H1 (cell line): ENCODE measurements around the gene HBEGF. TPM values are rescaled to one million over a fixed set of nuclear protein-coding genes. Genes with fewer than 3 reads are reported as not detected.

Experiments
- CTCF ChIA-PET: fragments of 300-600 bp; sonication (Branson Sonifier 250); formaldehyde crosslinking; loops from one replicate; lab custom pipeline; 2021; ENCODE audit not compliant: partially characterized antibody; lab: Charles Lee
- POLR2A ChIA-PET: fragments of 300-600 bp; sonication (Branson Sonifier 250); formaldehyde crosslinking; loops from one replicate; lab custom pipeline; 2021; ENCODE audit warnings: inconsistent platforms; ENCODE audit not compliant: partially characterized antibody; lab: Charles Lee
- DNase-seq, 2 experiments: peaks; one replicate each; pipeline versions ENCODE4 v3.0.0 to v3.0.0-alpha.2; 2010 to 2022; ENCODE audit warnings: low spot score in 2 of 2, low read depth in 1 of 2, mixed read lengths in 1 of 2
- FAIRE-seq: peaks from 2 replicates; lab custom pipeline; 2011; peaks lifted over from hg19 to GRCh38; lab: Jason Lieb, UNC
- H2AFZ ChIP-seq: 2 replicates; pipeline ENCODE4 v1.8.1; 2012; ENCODE audit warnings: low read length, inconsistent platforms
- H2AK5ac ChIP-seq: 2 replicates; pipeline ENCODE4 v1.6.1; 2013; ENCODE audit warnings: low read depth, low read length
- H2BK120ac ChIP-seq: replicated peaks from 2 replicates; pipeline ENCODE3; 2013; ENCODE audit warnings: low read depth, low read length, inconsistent platforms
- H2BK12ac ChIP-seq: 2 replicates; pipeline ENCODE4 v1.6.1; 2013; ENCODE audit warnings: low read depth, low read length
- H2BK15ac ChIP-seq: 2 replicates; pipeline ENCODE4 v1.6.1; 2013; ENCODE audit warnings: low read length
- H2BK20ac ChIP-seq: 2 replicates; pipeline ENCODE4 v1.6.1; 2013; ENCODE audit warnings: low read length
- H2BK5ac ChIP-seq: 2 replicates; pipeline ENCODE4 v1.6.1; 2013; ENCODE audit warnings: low read depth, low read length
- H3K14ac ChIP-seq: 2 replicates; pipeline ENCODE4 v1.6.1; 2013; ENCODE audit warnings: inconsistent platforms; ENCODE audit not compliant: insufficient read length
- H3K18ac ChIP-seq: 2 replicates; pipeline ENCODE4 v1.6.1; 2013; ENCODE audit warnings: low read length; ENCODE audit errors: extremely low read depth
- H3K23ac ChIP-seq: 2 replicates; pipeline ENCODE4 v1.6.1; 2013; ENCODE audit warnings: inconsistent platforms; ENCODE audit not compliant: insufficient read length
- H3K23me2 ChIP-seq: 2 replicates; pipeline ENCODE4 v1.6.1; 2013; ENCODE audit warnings: low read depth, low read length
- H3K27ac ChIP-seq: 2 replicates; pipeline ENCODE4 v1.6.1; 2011; ENCODE audit warnings: low read depth, low read length, inconsistent platforms
- H3K27me3 ChIP-seq, 4 experiments: replicated peaks in 1 of 4; 1 replicate in 1 of 4; 2 replicates in 3 of 4; pipeline versions ENCODE4 v1.6.1 to v1.8.1; 2011 to 2013; ENCODE audit warnings: low read length in 3 of 4, mild to moderate bottlenecking in 3 of 4, inconsistent platforms in 2 of 4, mixed read lengths in 2 of 4, moderate library complexity in 1 of 4; ENCODE audit not compliant: control insufficient read depth in 3 of 4, insufficient read depth in 3 of 4; ENCODE audit errors: extremely low read depth in 1 of 4
- H3K36me3 ChIP-seq, 4 experiments: 2 replicates each; pipeline versions ENCODE4 v1.6.1 to v1.8.1; 2011 to 2013; ENCODE audit warnings: mild to moderate bottlenecking in 4 of 4, low read length in 3 of 4, moderate library complexity in 2 of 4, control low read depth in 1 of 4, inconsistent platforms in 1 of 4; ENCODE audit not compliant: insufficient read depth in 4 of 4, control insufficient read depth in 2 of 4
- H3K4ac ChIP-seq: replicated peaks from 2 replicates; pipeline ENCODE3; 2013; ENCODE audit warnings: low read length, low read depth, mixed read lengths, inconsistent platforms; ENCODE audit not compliant: insufficient read length
- H3K4me1 ChIP-seq, 4 experiments: replicated peaks in 1 of 4; 1 replicate in 1 of 4; 2 replicates in 3 of 4; pipeline versions ENCODE4 v1.6.1 to v1.8.1; 2011 to 2013; ENCODE audit warnings: low read length in 3 of 4, inconsistent platforms in 2 of 4, mixed read lengths in 1 of 4; ENCODE audit not compliant: insufficient read depth in 4 of 4, control insufficient read depth in 3 of 4
- H3K4me2 ChIP-seq, 2 experiments: 2 replicates each; pipeline versions ENCODE4 v1.6.1 to v1.8.1; 2011 to 2013; ENCODE audit warnings: low read depth in 2 of 2, low read length in 2 of 2, control low read depth in 1 of 2, inconsistent platforms in 1 of 2, mild to moderate bottlenecking in 1 of 2; ENCODE audit not compliant: insufficient read depth in 1 of 2
- H3K4me3 ChIP-seq, 4 experiments: fragments of 200-600, 300-600 bp in 1 of 4; sonication (generic), shearing (Covaris generic), sonication (Bioruptor Twin) in 1 of 4; 2 replicates each; pipeline versions ENCODE4 v1.5.1 to v1.8.1; 2011 to 2016; ENCODE audit warnings: low read length in 4 of 4, low read depth in 3 of 4, control low read depth in 2 of 4, inconsistent platforms in 2 of 4, mild to moderate bottlenecking in 2 of 4, mixed read lengths in 1 of 4, moderate library complexity in 1 of 4; ENCODE audit not compliant: insufficient read depth in 2 of 4; ENCODE audit errors: extremely low read depth in 1 of 4
- H3K56ac ChIP-seq: replicated peaks from 2 replicates; pipeline ENCODE3; 2013; ENCODE audit warnings: low read depth, mild to moderate bottlenecking, mixed read lengths, low read length, inconsistent platforms; ENCODE audit not compliant: insufficient read length
- H3K79me1 ChIP-seq: 2 replicates; pipeline ENCODE4 v1.6.1; 2013; ENCODE audit warnings: low read depth, low read length, control low read depth
- H3K79me2 ChIP-seq, 2 experiments: 2 replicates each; pipeline versions ENCODE4 v1.6.1 to v1.8.1; 2012 to 2013; ENCODE audit warnings: low read length in 2 of 2, mild to moderate bottlenecking in 2 of 2, inconsistent platforms in 1 of 2; ENCODE audit not compliant: insufficient read depth in 2 of 2, control insufficient read depth in 1 of 2
- H3K9ac ChIP-seq, 4 experiments: replicated peaks in 1 of 4; 1 replicate in 1 of 4; 2 replicates in 3 of 4; pipeline versions ENCODE4 v1.6.1 to v1.8.1; 2011 to 2013; ENCODE audit warnings: low read depth in 3 of 4, low read length in 3 of 4, control low read depth in 2 of 4, mild to moderate bottlenecking in 2 of 4, moderate library complexity in 2 of 4, inconsistent platforms in 1 of 4; ENCODE audit errors: extremely low read depth in 1 of 4
- H3K9me3 ChIP-seq, 2 experiments: 2 replicates each; pipeline versions ENCODE4 v1.6.1 to v1.8.1; 2012 to 2013; ENCODE audit warnings: mild to moderate bottlenecking in 2 of 2, moderate library complexity in 2 of 2, control low read depth in 1 of 2, inconsistent platforms in 1 of 2, low read depth in 1 of 2, low read length in 1 of 2, mixed read lengths in 1 of 2; ENCODE audit not compliant: insufficient read depth in 2 of 2
- H4K20me1 ChIP-seq, 2 experiments: replicated peaks in 1 of 2; 2 replicates each; pipeline versions ENCODE3 to v1.8.1; 2011 to 2013; ENCODE audit warnings: inconsistent platforms in 2 of 2, low read length in 2 of 2, mild to moderate bottlenecking in 1 of 2; ENCODE audit not compliant: insufficient read depth in 2 of 2, control insufficient read depth in 1 of 2
- H4K5ac ChIP-seq: 2 replicates; pipeline ENCODE4 v1.6.1; 2013; ENCODE audit warnings: low read length, low read depth, mixed read lengths, inconsistent platforms; ENCODE audit not compliant: insufficient read length
- H4K8ac ChIP-seq: 2 replicates; pipeline ENCODE4 v1.8.0; 2013; ENCODE audit warnings: mild to moderate bottlenecking, moderate library complexity, low read length, inconsistent platforms; ENCODE audit not compliant: insufficient read depth; ENCODE audit errors: extremely low read depth
- H4K91ac ChIP-seq: replicated peaks from 2 replicates; pipeline ENCODE3; 2013; ENCODE audit warnings: low read length, mixed read lengths, inconsistent platforms; ENCODE audit not compliant: insufficient read length
- CBX8 ChIP-seq: fragments of 300-800, 300-1000 bp; sonication (generic); IDR thresholded peaks from 2 replicates; pipeline ENCODE4 v1.7.1; 2016; ENCODE audit warnings: low read depth, low read length, borderline replicate concordance
- CHD1 ChIP-seq: IDR thresholded peaks from 2 replicates; pipeline ENCODE4 v1.6.1; 2012; ENCODE audit warnings: low read depth, low read length, improper control_type of control experiment
- CHD2 ChIP-seq: IDR thresholded peaks from 2 replicates; pipeline ENCODE4 v1.6.1; 2012; ENCODE audit warnings: low read length, improper control_type of control experiment
- CREB1 ChIP-seq: IDR thresholded peaks from 2 replicates; pipeline ENCODE4 v1.6.1; 2012; ENCODE audit warnings: inconsistent platforms
- EZH2 ChIP-seq: fragments of 200-600 bp; sonication (generic); IDR thresholded peaks from 2 replicates; pipeline ENCODE4 v1.7.1; 2012; ENCODE audit warnings: low read depth, mild to moderate bottlenecking, moderate library complexity, low read length, inconsistent platforms; ENCODE audit not compliant: severe bottlenecking
- GABPA ChIP-seq: IDR thresholded peaks from 2 replicates; pipeline ENCODE4 v1.6.1; 2011; ENCODE audit warnings: mild to moderate bottlenecking, low read length, moderate library complexity, borderline replicate concordance; ENCODE audit not compliant: insufficient read depth
- GTF2F1 ChIP-seq: IDR thresholded peaks from 2 replicates; pipeline ENCODE4 v1.6.1; 2012; ENCODE audit warnings: low read depth, low read length, improper control_type of control experiment, borderline replicate concordance
- JUND ChIP-seq: IDR thresholded peaks from 2 replicates; pipeline ENCODE4 v1.6.1; 2011; ENCODE audit warnings: mild to moderate bottlenecking, improper control_type of control experiment, low read length
- MAFK ChIP-seq: IDR thresholded peaks from 2 replicates; pipeline ENCODE4 v1.6.1; 2012; ENCODE audit warnings: low read depth, mild to moderate bottlenecking, improper control_type of control experiment, low read length
- POLR2A ChIP-seq, 2 experiments: IDR thresholded peaks; 1 replicate in 1 of 2; 2 replicates in 1 of 2; pipeline ENCODE4 v1.6.1; 2011; ENCODE audit warnings: low read depth in 2 of 2, low read length in 2 of 2, mild to moderate bottlenecking in 2 of 2; ENCODE audit errors: control extremely low read depth in 1 of 2
- RAD21 ChIP-seq, 2 experiments: IDR thresholded peaks in 1 of 2; conservative IDR thresholded peaks in 1 of 2; 2 replicates each; pipeline ENCODE4 v1.6.1; 2011; ENCODE audit warnings: low read depth in 2 of 2, low read length in 2 of 2, improper control_type of control experiment in 1 of 2, inconsistent platforms in 1 of 2, mild to moderate bottlenecking in 1 of 2, moderate library complexity in 1 of 2
- RXRA ChIP-seq: IDR thresholded peaks from 2 replicates; pipeline ENCODE4 v1.6.1; 2011; ENCODE audit warnings: low read depth, mild to moderate bottlenecking, low read length, moderate library complexity; ENCODE audit not compliant: insufficient read depth
- TCF12 ChIP-seq: IDR thresholded peaks from 2 replicates; pipeline ENCODE4 v1.6.1; 2011; ENCODE audit warnings: low read depth, mild to moderate bottlenecking, low read length
- ZNF274 ChIP-seq: IDR thresholded peaks from 2 replicates; pipeline ENCODE4 v1.7.0; 2012; ENCODE audit warnings: low read length, borderline replicate concordance; ENCODE audit errors: extremely low read depth
- WGBS, 2 experiments: shearing (Covaris generic) in 1 of 2; methylation state at CpG; one replicate each; pipeline versions ENCODE4 v1.1.6 to v1.1.7; 2013 to 2015; ENCODE audit warnings: low lambda C conversion rate in 2 of 2, mixed read lengths in 2 of 2, inconsistent platforms in 1 of 2, low coverage in 1 of 2, missing lambda C conversion rate in 1 of 2; ENCODE audit not compliant: insufficient replicate concordance in 2 of 2, insufficient coverage in 1 of 2, insufficient read length in 1 of 2; ENCODE audit errors: extremely low coverage in 1 of 2, missing lambda C conversion rate in 1 of 2; 5-methylcytosine and 5-hydroxymethylcytosine counted together
- polyA plus RNA-seq, 7 experiments: library from polyadenylated mRNA; depleted of rRNA in 3 of 7; stranded (reverse) in 5 of 7; unstranded in 2 of 7; fragments of >200 nt in 5 of 7; fragments of 200-250 nt in 2 of 7; gene quantifications; 1 replicate in 5 of 7; 2 replicates in 1 of 7; 4 replicates in 1 of 7; pipeline versions ENCODE4 v1.2.1 to v1.2.3, GENCODE V29; 2011 to 2013; ENCODE audit warnings: missing spikeins in 2 of 7, mixed read lengths in 2 of 7
- total RNA-seq: library from RNA; stranded (reverse); fragmentation: NEBNext Ultra II Directional; extraction: Animal tissue kit (Norgen Biotek cat#: 25700); gene quantifications from 2 replicates; pipeline ENCODE4 v1.2.1, GENCODE V29; 2021
- TF ChIP-seq, protein P1 (sequence below): IDR thresholded peaks from 2 replicates; pipeline ENCODE4 v1.6.1; 2012; ENCODE audit warnings: inconsistent platforms

HBEGF gene
- total and polyA plus RNA-seq, 2 of the 8 experiments (the other 6 are each of a cell fraction or from before 2014, with no cell fraction given): 2.4 to 2.5 TPM

DNA sequence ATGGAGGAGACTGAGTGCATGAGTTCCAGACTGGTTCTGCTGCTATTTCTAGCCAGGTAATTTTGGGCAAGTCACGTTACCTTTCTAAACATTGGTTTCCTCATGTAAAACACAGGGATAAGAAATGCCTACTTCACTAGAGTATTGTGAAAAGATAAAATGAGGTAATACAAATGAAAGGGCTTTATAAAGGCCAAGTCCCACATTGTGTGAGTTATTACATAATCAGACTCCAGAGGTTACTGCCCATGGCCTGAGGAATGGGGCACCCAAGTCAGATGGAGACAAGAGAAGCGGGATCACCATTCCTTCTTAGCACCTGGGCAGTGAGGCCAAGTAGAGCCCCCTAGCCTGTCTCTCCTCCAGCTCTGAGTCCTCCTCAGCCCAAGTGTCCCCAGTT is 7.5 kb downstream of the HBEGF start:
- Histone ChIP-seq H2BK20ac (no peak overlapping the region), H3K9ac (no peak overlapping the region), H3K27me3 (no peaks in the 10 kb centered on the region), H3K79me2 (no peaks in the 10 kb centered on the region), H4K5ac (no peak overlapping the region), H3K4ac (no peak overlapping the region), H3K56ac (no peak overlapping the region), H4K8ac (no peak overlapping the region), H3K4me3 (no peak overlapping the region), H2BK5ac (no peak overlapping the region), H3K4me1 (no peaks in the 10 kb centered on the region), H2AFZ (no peak overlapping the region), H3K23me2 (no peaks in the 10 kb centered on the region), H2AK5ac (no peak overlapping the region), H3K4me2 (no peak overlapping the region), H3K36me3 (peaks cover 0 to 3% (median under 1%) of the 10 kb centered on the region in 4 experiments; a peak in 2 of 8 replicates), H3K14ac (no peak overlapping the region), H4K91ac (no peak overlapping the region), H2BK15ac (no peak overlapping the region), H2BK12ac (no peak overlapping the region), H3K27ac (no peak overlapping the region), H3K18ac (no peak overlapping the region), H3K9me3 (no peaks in the 10 kb centered on the region), H3K23ac (no peak overlapping the region), H2BK120ac (no peak overlapping the region), H3K79me1 (no peaks in the 10 kb centered on the region; the same call in 1 of the 2 replicates), H4K20me1 (no peaks in the 10 kb centered on the region)
- DNase-seq (no peak), FAIRE-seq (no peak)
- 92% methylated on average over 2 of the region's 2 CpGs; no CpG with 5 or more reads in 1 of the 2 experiments for WGBS, 2 experiments
- CTCF ChIA-PET: interaction anchor here (0.9 to 1.8 kb wide), 2 partner anchors 13 to 20 kb away, joined by 4 to 5 read pairs; no protein-coding TSS in a partner anchor
- POLR2A ChIA-PET: no interaction called here
- TF ChIP-seq MAFK: no peak
- no peak for TF ChIP-seq RAD21 (IDR thresholded peaks at IDR 0.05 in 1 of 2, conservative IDR thresholded peaks at IDR 0.05 in 1 of 2; ENCODE audit: low read depth in 2 of 2, low read length in 2 of 2)
- no peak for TF ChIP-seq CHD2
- no peak for TF ChIP-seq RXRA
- TF ChIP-seq CHD1: no peak
- no peak for TF ChIP-seq POLR2A (IDR thresholded peaks at IDR 0.05; ENCODE audit: control extremely low read depth in 1 of 2, low read depth in 2 of 2, low read length in 2 of 2)
- TF ChIP-seq GTF2F1: no peak
- no peak for TF ChIP-seq GABPA
- no peak for TF ChIP-seq CREB1
- TF ChIP-seq CBX8: no peak
- TF ChIP-seq TCF12: no peak
- no peak for TF ChIP-seq JUND
- TF ChIP-seq ZNF274: no peak
- no peak for TF ChIP-seq EZH2
- TF ChIP-seq, protein P1, sequence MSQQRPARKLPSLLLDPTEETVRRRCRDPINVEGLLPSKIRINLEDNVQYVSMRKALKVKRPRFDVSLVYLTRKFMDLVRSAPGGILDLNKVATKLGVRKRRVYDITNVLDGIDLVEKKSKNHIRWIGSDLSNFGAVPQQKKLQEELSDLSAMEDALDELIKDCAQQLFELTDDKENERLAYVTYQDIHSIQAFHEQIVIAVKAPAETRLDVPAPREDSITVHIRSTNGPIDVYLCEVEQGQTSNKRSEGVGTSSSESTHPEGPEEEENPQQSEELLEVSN: no peak
